Measurements from ENCODE around the gene SUGCT.

GRCh38 chr7:40475681-40475982, 340.8 kb downstream of the SUGCT start:
- TF ChIP-seq KLF9 (tag by site-specific recombination; IDR thresholded peaks at IDR 0.05; ENCODE audit: low read depth) (no peak), BCL6B (tag by site-specific recombination; IDR thresholded peaks at IDR 0.05) (no peak), HOXA7 (CRISPR knock-in tag; IDR thresholded peaks at IDR 0.05; ENCODE audit: borderline replicate concordance) (no peak), ZNF157 (tag by site-specific recombination; IDR thresholded peaks at IDR 0.05) (no peak), ZNF174 (tag by site-specific recombination; IDR thresholded peaks at IDR 0.05) (no peak), YY1 (tag by site-specific recombination; IDR thresholded peaks at IDR 0.05) (no peak), ZNF184 (tag by site-specific recombination; IDR thresholded peaks at IDR 0.05) (no peak), ZNF549 (tag by site-specific recombination; IDR thresholded peaks at IDR 0.05) (no peak)
- TF ChIP-seq, protein P1, sequence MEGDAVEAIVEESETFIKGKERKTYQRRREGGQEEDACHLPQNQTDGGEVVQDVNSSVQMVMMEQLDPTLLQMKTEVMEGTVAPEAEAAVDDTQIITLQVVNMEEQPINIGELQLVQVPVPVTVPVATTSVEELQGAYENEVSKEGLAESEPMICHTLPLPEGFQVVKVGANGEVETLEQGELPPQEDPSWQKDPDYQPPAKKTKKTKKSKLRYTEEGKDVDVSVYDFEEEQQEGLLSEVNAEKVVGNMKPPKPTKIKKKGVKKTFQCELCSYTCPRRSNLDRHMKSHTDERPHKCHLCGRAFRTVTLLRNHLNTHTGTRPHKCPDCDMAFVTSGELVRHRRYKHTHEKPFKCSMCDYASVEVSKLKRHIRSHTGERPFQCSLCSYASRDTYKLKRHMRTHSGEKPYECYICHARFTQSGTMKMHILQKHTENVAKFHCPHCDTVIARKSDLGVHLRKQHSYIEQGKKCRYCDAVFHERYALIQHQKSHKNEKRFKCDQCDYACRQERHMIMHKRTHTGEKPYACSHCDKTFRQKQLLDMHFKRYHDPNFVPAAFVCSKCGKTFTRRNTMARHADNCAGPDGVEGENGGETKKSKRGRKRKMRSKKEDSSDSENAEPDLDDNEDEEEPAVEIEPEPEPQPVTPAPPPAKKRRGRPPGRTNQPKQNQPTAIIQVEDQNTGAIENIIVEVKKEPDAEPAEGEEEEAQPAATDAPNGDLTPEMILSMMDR (tag by site-specific recombination; IDR thresholded peaks at IDR 0.05) = no peak

Measured in HEK293 (cell line).